K562 (cell line): ENCODE data around the gene NCKIPSD. TPM values are rescaled to one million over a fixed set of nuclear protein-coding genes. Genes with fewer than 3 reads are reported as not detected.

Source experiments
- ARID2 ChIP-seq: fragments of 450-650 bp; IDR thresholded peaks from 2 replicates; pipeline ENCODE4 v1.6.1; 2017; ENCODE audit warnings: antibody characterized with exemption, mild to moderate bottlenecking
- ETS2 ChIP-seq: IDR thresholded peaks from 2 replicates; pipeline ENCODE4 v1.6.1; 2016; ENCODE audit warnings: borderline replicate concordance, missing genetic modification characterization, mild to moderate bottlenecking, moderate library complexity, missing compliant biosample characterization; ENCODE audit not compliant: poor library complexity, severe bottlenecking
- FOXJ3 ChIP-seq: sonication (generic); formaldehyde crosslinking; IDR thresholded peaks from 2 replicates; pipeline ENCODE4 v1.4.0; 2020; ENCODE audit warnings: mild to moderate bottlenecking, missing genetic modification reagents
- FOXK2 ChIP-seq, 2 experiments: fragments of 450-650 bp; IDR thresholded peaks in 1 of 2; conservative IDR thresholded peaks in 1 of 2; 2 replicates each; pipeline ENCODE4 v1.6.1; 2016; ENCODE audit warnings: low read depth in 2 of 2, mild to moderate bottlenecking in 1 of 2
- KAT8 ChIP-seq: fragments of 450-650 bp; IDR thresholded peaks from 2 replicates; pipeline ENCODE4 v1.6.1; 2016; ENCODE audit warnings: low read depth, mild to moderate bottlenecking
- KDM1A ChIP-seq, 2 experiments: fragments of 450-650 bp; IDR thresholded peaks; 2 replicates each; pipeline ENCODE4 v1.6.1; 2016; ENCODE audit warnings: mild to moderate bottlenecking in 2 of 2
- L3MBTL2 ChIP-seq: fragments of 450-650 bp; IDR thresholded peaks from 2 replicates; pipeline ENCODE4 v1.6.1; 2016; ENCODE audit warnings: mild to moderate bottlenecking, moderate library complexity
- MBD2 ChIP-seq: sonication (generic); IDR thresholded peaks from 2 replicates; pipeline ENCODE4 v1.6.1; 2016; ENCODE audit warnings: low read depth, borderline replicate concordance
- MCM7 ChIP-seq, 2 experiments: fragments of 450-650 bp; IDR thresholded peaks; 2 replicates each; pipeline ENCODE4 v1.6.1; 2016 to 2018
- MEIS2 ChIP-seq: fragments of 450-650 bp; IDR thresholded peaks from 2 replicates; pipeline ENCODE4 v1.6.1; 2014; ENCODE audit warnings: mild to moderate bottlenecking; ENCODE audit not compliant: partially characterized antibody
- NEUROD1 ChIP-seq: fragments of 150-350 bp; IDR thresholded peaks from 2 replicates; pipeline ENCODE4 v1.6.1; 2014; ENCODE audit warnings: borderline replicate concordance, low read length, low read depth; ENCODE audit not compliant: partially characterized antibody
- PHTF2 ChIP-seq: fragments of 250-450 bp; sonication (Bioruptor Pico); IDR thresholded peaks from 2 replicates; pipeline ENCODE4 v1.5.0; 2021; ENCODE audit warnings: mild to moderate bottlenecking
- POLR2A ChIP-seq: fragments of 450-650 bp; conservative IDR thresholded peaks from 2 replicates; pipeline ENCODE4 v1.6.1; 2016
- PTTG1 ChIP-seq: fragments of 450-650 bp; IDR thresholded peaks from 2 replicates; pipeline ENCODE4 v1.6.1; 2016; ENCODE audit warnings: low read depth, mild to moderate bottlenecking, missing genetic modification characterization, missing compliant biosample characterization
- RFX5 ChIP-seq: IDR thresholded peaks from 2 replicates; pipeline ENCODE4 v1.6.1; 2011; ENCODE audit warnings: low read depth, mild to moderate bottlenecking, improper control_type of control experiment, low read length
- SIN3A ChIP-seq, 2 experiments: fragments of 150-350 bp in 1 of 2; IDR thresholded peaks; 2 replicates each; pipeline ENCODE4 v1.6.1; 2011 to 2016; ENCODE audit warnings: borderline replicate concordance in 2 of 2, low read depth in 2 of 2, low read length in 2 of 2, mild to moderate bottlenecking in 2 of 2, moderate library complexity in 2 of 2; ENCODE audit not compliant: control insufficient read depth in 1 of 2
- ZFP30 ChIP-seq: fragments of 250-450 bp; sonication (Bioruptor Pico); IDR thresholded peaks from 2 replicates; pipeline ENCODE4 v1.8.0; 2022; ENCODE audit warnings: moderate library complexity, mild to moderate bottlenecking, inconsistent platforms, borderline replicate concordance
- ZNF165 ChIP-seq: fragments of 250-450 bp; sonication (Bioruptor Pico); IDR thresholded peaks from 2 replicates; pipeline ENCODE4 v1.4.0; 2020; ENCODE audit warnings: borderline replicate concordance
- ZNF274 ChIP-seq: IDR thresholded peaks from 2 replicates; pipeline ENCODE4 v1.6.1; 2011; ENCODE audit warnings: low read depth, mild to moderate bottlenecking, low read length, moderate library complexity, borderline replicate concordance
- polyA plus RNA-seq, 8 experiments: library from polyadenylated mRNA; depleted of rRNA in 4 of 8; stranded (reverse) in 5 of 8; unstranded in 3 of 8; fragments of >200 nt; fragmentation: Nextera tagmentation in 2 of 8; fragmentation: Illumina TruSeq in 1 of 8; extraction: Ambion mirVana in 2 of 8; extraction: Trizol in 1 of 8; gene quantifications; 2 replicates each; pipeline versions ENCODE4 v1.2.1 to v1.2.3, GENCODE V29; 2011 to 2014; ENCODE audit warnings: inconsistent platforms in 1 of 8, missing spikeins in 1 of 8
- total RNA-seq, 7 experiments: library from RNA; depleted of rRNA in 6 of 7; stranded (reverse); fragments of >200 nt in 6 of 7; fragmentation: Illumina TruSeq in 2 of 7; extraction: Trizol in 2 of 7; gene quantifications; 2 replicates each; pipeline versions ENCODE4 v1.2.1 to v1.2.3, GENCODE V29; 2011 to 2021; ENCODE audit warnings: low replicate concordance in 1 of 7
- TF ChIP-seq, protein P1 (sequence below): fragments of 250-450 bp; sonication (Bioruptor Pico); IDR thresholded peaks from 2 replicates; pipeline ENCODE4 v1.5.0; 2020; ENCODE audit warnings: mild to moderate bottlenecking, borderline replicate concordance
- TF ChIP-seq, protein P2 (sequence below), 2 experiments: IDR thresholded peaks in 1 of 2; conservative IDR thresholded peaks in 1 of 2; 2 replicates each; pipeline ENCODE4 v1.6.1; 2016; ENCODE audit warnings: low read depth in 2 of 2, mild to moderate bottlenecking in 1 of 2, missing compliant biosample characterization in 1 of 2, missing genetic modification characterization in 1 of 2, moderate library complexity in 1 of 2

NCKIPSD gene
- total and polyA plus RNA-seq, 9 of the 15 experiments (the other 6 are each of a cell fraction or from before 2014, with no cell fraction given), result 0.49 to 24.4 (median 12.3) TPM

DNA sequence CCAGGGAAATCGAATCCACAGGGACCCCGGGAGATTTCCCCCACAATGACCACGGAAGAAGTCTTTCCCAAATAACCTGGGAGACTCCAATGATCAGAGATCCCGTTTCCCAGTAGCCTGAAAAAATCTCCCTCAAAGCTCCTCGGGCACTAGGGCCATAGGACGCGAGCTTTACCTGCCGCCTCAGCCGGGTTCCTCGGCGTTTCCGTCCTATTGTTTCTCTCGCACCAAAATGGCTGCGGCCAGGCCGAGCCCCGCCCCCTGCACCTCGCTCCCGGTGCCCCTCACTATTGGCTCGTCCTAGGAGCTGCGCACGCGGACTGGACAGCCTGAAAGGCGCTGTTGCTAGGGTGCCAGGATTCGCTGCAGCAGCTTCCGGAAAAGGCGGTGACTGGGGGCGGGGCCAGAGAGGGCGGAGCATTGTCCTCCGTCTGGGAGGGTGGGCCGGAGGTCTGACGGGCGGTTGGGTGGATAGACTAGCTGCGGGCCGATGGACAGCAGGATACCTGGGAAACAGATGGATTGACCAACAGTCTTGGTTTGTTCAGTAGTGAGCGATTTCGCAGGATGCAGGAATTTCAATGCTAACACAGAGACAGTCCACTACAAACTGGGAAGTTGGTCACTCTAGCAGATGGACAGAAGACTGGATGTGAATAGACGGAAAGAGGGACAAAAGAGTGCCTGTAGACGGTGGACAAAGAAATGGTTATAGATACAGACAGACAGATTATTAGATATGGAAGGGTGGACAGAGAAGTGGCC is 31.4 kb upstream of the NCKIPSD start, which contains the start of gene IP6K2 (continued):
- TF ChIP-seq, protein P1, sequence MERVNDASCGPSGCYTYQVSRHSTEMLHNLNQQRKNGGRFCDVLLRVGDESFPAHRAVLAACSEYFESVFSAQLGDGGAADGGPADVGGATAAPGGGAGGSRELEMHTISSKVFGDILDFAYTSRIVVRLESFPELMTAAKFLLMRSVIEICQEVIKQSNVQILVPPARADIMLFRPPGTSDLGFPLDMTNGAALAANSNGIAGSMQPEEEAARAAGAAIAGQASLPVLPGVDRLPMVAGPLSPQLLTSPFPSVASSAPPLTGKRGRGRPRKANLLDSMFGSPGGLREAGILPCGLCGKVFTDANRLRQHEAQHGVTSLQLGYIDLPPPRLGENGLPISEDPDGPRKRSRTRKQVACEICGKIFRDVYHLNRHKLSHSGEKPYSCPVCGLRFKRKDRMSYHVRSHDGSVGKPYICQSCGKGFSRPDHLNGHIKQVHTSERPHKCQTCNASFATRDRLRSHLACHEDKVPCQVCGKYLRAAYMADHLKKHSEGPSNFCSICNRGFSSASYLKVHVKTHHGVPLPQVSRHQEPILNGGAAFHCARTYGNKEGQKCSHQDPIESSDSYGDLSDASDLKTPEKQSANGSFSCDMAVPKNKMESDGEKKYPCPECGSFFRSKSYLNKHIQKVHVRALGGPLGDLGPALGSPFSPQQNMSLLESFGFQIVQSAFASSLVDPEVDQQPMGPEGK (CRISPR knock-in tag), result no peak
- TF ChIP-seq NEUROD1, result peak; percentile 68
- peak; percentile 79; the same call in 1 of the 2 replicates for TF ChIP-seq MBD2
- no peak for TF ChIP-seq FOXJ3 (CRISPR knock-in tag)
- no peak for TF ChIP-seq ZNF165 (CRISPR knock-in tag)
- TF ChIP-seq PHTF2 (CRISPR knock-in tag), result no peak
- TF ChIP-seq, protein P2, sequence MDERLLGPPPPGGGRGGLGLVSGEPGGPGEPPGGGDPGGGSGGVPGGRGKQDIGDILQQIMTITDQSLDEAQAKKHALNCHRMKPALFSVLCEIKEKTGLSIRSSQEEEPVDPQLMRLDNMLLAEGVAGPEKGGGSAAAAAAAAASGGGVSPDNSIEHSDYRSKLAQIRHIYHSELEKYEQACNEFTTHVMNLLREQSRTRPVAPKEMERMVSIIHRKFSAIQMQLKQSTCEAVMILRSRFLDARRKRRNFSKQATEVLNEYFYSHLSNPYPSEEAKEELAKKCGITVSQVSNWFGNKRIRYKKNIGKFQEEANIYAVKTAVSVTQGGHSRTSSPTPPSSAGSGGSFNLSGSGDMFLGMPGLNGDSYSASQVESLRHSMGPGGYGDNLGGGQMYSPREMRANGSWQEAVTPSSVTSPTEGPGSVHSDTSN (CRISPR knock-in tag; IDR thresholded peaks at IDR 0.05; ENCODE audit: low read depth), result no peak
- TF ChIP-seq, protein P2 (tag; conservative IDR thresholded peaks at IDR 0.05; ENCODE audit: low read depth), result no peak
- TF ChIP-seq RFX5, result peak; percentile 93
- TF ChIP-seq ETS2, result no peak
- peak; percentile 73 for TF ChIP-seq MEIS2
- no peak for TF ChIP-seq PTTG1 (tag)
- TF ChIP-seq L3MBTL2, result peak; percentile 34; the same call in 1 of the 2 replicates
- TF ChIP-seq ZNF274, result no peak
- peak in 1 of 2 experiments; percentile 68; a peak in 1 of 4 replicates for TF ChIP-seq SIN3A (IDR thresholded peaks at IDR 0.05; ENCODE audit: borderline replicate concordance in 2 of 2, control insufficient read depth in 1 of 2, low read depth in 2 of 2, low read length in 2 of 2)
- no peak; the same call in 1 of the 2 replicates for TF ChIP-seq KAT8
- TF ChIP-seq FOXK2 (conservative IDR thresholded peaks at IDR 0.05 in 1 of 2, IDR thresholded peaks at IDR 0.05 in 1 of 2; ENCODE audit: low read depth in 2 of 2), result peak in 1 of 2 experiments; percentile 60; a peak in 3 of 4 replicates
- no peak for TF ChIP-seq MCM7 (IDR thresholded peaks at IDR 0.05)
- no peak for TF ChIP-seq ZFP30 (CRISPR knock-in tag)
- TF ChIP-seq ARID2, result no peak
- TF ChIP-seq KDM1A (IDR thresholded peaks at IDR 0.05), result no peak
- peak; percentile 88 for TF ChIP-seq POLR2A
